GM12878 (cell line): Measurements from ENCODE around the gene GCA. TPM values are rescaled to one million over a fixed set of nuclear protein-coding genes. Genes with fewer than 3 reads are reported as not detected.

Experiments used
- ATAC-seq: fragments of 200-7000 bp; cut with Tn5 transposase; 3 replicates; pipeline ENCODE4 v1.9.1; 2020; ENCODE audit warnings: mild to moderate bottlenecking, moderate library complexity
- BruUV-seq: library from RNA; stranded (reverse); fragments of 400-500 nt; replicated peaks from 2 replicates; lab custom pipeline; 2021; lab: Mats Ljungman, UMichigan
- CTCF ChIA-PET: fragments of 300-600 bp; sonication (Branson Sonifier 250); formaldehyde crosslinking; extraction: SDS; loops from one replicate; lab custom pipeline; 2021; ENCODE audit warnings: inconsistent platforms; lab: Yijun Ruan, JAX
- POLR2A ChIA-PET: fragments of 350-600 bp; formaldehyde crosslinking; extraction: SDS; loops from one replicate; lab custom pipeline; 2021; ENCODE audit warnings: inconsistent platforms; lab: Charles Lee
- RAD21 ChIA-PET: fragments of 300-600 bp; sonication (Branson Sonifier 250); formaldehyde crosslinking; loops from one replicate; lab custom pipeline; 2023; ENCODE audit warnings: antibody characterized with exemption; ENCODE audit not compliant: unreplicated experiment; lab: Charles Lee
- SMC1A ChIA-PET: fragments of 300-600 bp; sonication (Branson Sonifier 250); formaldehyde crosslinking; loops from one replicate; lab custom pipeline; 2023; ENCODE audit not compliant: unreplicated experiment, uncharacterized antibody; lab: Charles Lee
- DNase-seq: peaks from one replicate; pipeline ENCODE4 v3.0.0-alpha.2; 2011; ENCODE audit warnings: low read depth, low spot score
- FAIRE-seq: peaks from 3 replicates; lab custom pipeline; 2011; peaks lifted over from hg19 to GRCh38; lab: Jason Lieb, UNC
- H2AFZ ChIP-seq: 2 replicates; pipeline ENCODE4 v1.6.0; 2011; ENCODE audit warnings: low read depth, low read length, control low read depth; ENCODE audit not compliant: control insufficient read depth
- H3K27ac ChIP-seq: 2 replicates; pipeline ENCODE4 v1.5.1; 2011; ENCODE audit warnings: control low read depth; ENCODE audit not compliant: control insufficient read depth, insufficient read depth
- H3K27me3 ChIP-seq, 2 experiments: replicated peaks in 1 of 2; 2 replicates each; pipeline versions ENCODE4 v1.6.0 to v1.6.1; 2011; ENCODE audit warnings: low read length in 1 of 2; ENCODE audit not compliant: control insufficient read depth in 2 of 2, insufficient read depth in 2 of 2
- H3K36me3 ChIP-seq, 2 experiments: 2 replicates each; pipeline ENCODE4 v1.5.1; 2011; ENCODE audit warnings: low read length in 1 of 2; ENCODE audit not compliant: control insufficient read depth in 2 of 2, insufficient read depth in 2 of 2
- H3K4me1 ChIP-seq: 2 replicates; pipeline ENCODE4 v1.6.1; 2011; ENCODE audit warnings: mild to moderate bottlenecking, low read length, moderate library complexity, mixed read lengths; ENCODE audit not compliant: control insufficient read depth, insufficient read depth
- H3K4me2 ChIP-seq: 2 replicates; pipeline ENCODE4 v1.6.0; 2011; ENCODE audit warnings: control low read depth; ENCODE audit not compliant: control insufficient read depth, insufficient read depth
- H3K4me3 ChIP-seq: fragments of 200-600 bp; sonication (generic); 2 replicates; pipeline ENCODE4 v1.5.1; 2016
- H3K79me2 ChIP-seq: 2 replicates; pipeline ENCODE4 v1.6.0; 2011; ENCODE audit warnings: low read length; ENCODE audit not compliant: control insufficient read depth, insufficient read depth
- H3K9ac ChIP-seq: 2 replicates; pipeline ENCODE4 v1.8.0; 2011; ENCODE audit warnings: low read length, control low read depth, mixed read lengths; ENCODE audit not compliant: control insufficient read depth, insufficient read depth
- H3K9me3 ChIP-seq: replicated peaks from 3 replicates; pipeline ENCODE4 v1.5.1; 2011; ENCODE audit warnings: mild to moderate bottlenecking, low read length; ENCODE audit not compliant: control insufficient read depth, insufficient read depth
- H4K20me1 ChIP-seq: 2 replicates; pipeline ENCODE4 v1.6.0; 2011; ENCODE audit not compliant: control insufficient read depth, insufficient read depth
- IRF4 ChIP-seq: IDR thresholded peaks from 2 replicates; pipeline ENCODE4 v1.6.1; 2011; ENCODE audit warnings: low read depth, low read length
- RCOR1 ChIP-seq: conservative IDR thresholded peaks from 2 replicates; pipeline ENCODE4 v1.6.1; 2012; ENCODE audit warnings: low read depth, low read length, improper control_type of control experiment
- SPI1 ChIP-seq: IDR thresholded peaks from 2 replicates; pipeline ENCODE4 v1.6.1; 2011; ENCODE audit warnings: low read depth, mild to moderate bottlenecking, low read length, moderate library complexity, borderline replicate concordance; ENCODE audit not compliant: insufficient read depth
- TAF1 ChIP-seq: IDR thresholded peaks from 2 replicates; pipeline ENCODE4 v1.6.1; 2011; ENCODE audit warnings: mild to moderate bottlenecking, low read depth, low read length, borderline replicate concordance
- WGBS: methylation state at CpG from one replicate; pipeline ENCODE4 v1.1.6; 2016; ENCODE audit warnings: low lambda C conversion rate; ENCODE audit not compliant: insufficient replicate concordance, insufficient coverage; ENCODE audit errors: missing lambda C conversion rate; 5-methylcytosine and 5-hydroxymethylcytosine counted together
- in situ Hi-C: fragments of 300-500 bp; cut with MboI; formaldehyde crosslinking; loops from 9 replicates; pipeline ENCODE4 v1.14.3; 2018; ENCODE audit warnings: mixed read lengths
- intact Hi-C: fragments of 100-400 bp; cut with micrococcal nuclease; formaldehyde crosslinking; loops from one replicate; pipeline ENCODE4 v1.14.2; 2022; ENCODE audit not compliant: unreplicated experiment
- polyA plus RNA-seq, 11 experiments: library from polyadenylated mRNA; depleted of rRNA in 4 of 11; unstranded in 6 of 11; stranded (reverse) in 5 of 11; fragments of >200 nt; fragmentation: Nextera tagmentation in 4 of 11; fragmentation: Illumina TruSeq in 1 of 11; extraction: Ambion mirVana in 4 of 11; extraction: Trizol in 1 of 11; gene quantifications; 1 replicate in 1 of 11; 2 replicates in 10 of 11; pipeline versions ENCODE4 v1.2.1 to v1.2.3, GENCODE V29; 2011 to 2016; ENCODE audit warnings: inconsistent platforms in 2 of 11, missing spikeins in 2 of 11, low read depth in 1 of 11
- total RNA-seq, 4 experiments: library from RNA; depleted of rRNA in 3 of 4; stranded (reverse); fragments of >200 nt in 3 of 4; fragmentation: Illumina TruSeq in 1 of 4; extraction: Trizol in 1 of 4; gene quantifications; 2 replicates each; pipeline versions ENCODE4 v1.2.1 to v1.2.3, GENCODE V29; 2013 to 2021

Gene GCA
- total and polyA plus RNA-seq, 10 of the 15 experiments (the other 5 are each of a cell fraction or from before 2014, with no cell fraction given): 20.6 to 81.9 (median 32.0) TPM

GRCh38 chr2:162343492-162343823 is 474 bp upstream of the GCA start:
- no peaks in the 10 kb centered on the region for H3K9me3 ChIP-seq
- H3K36me3 ChIP-seq: no peaks in the 10 kb centered on the region
- intact Hi-C loops (loop anchor here (2.0 kb wide), 1 partner anchor 25 kb away; the partner anchor contains the start of gene IFIH1), in situ Hi-C loops (no loop called here)
- no peak overlapping the region for H3K9ac ChIP-seq
- ATAC-seq (no peak), FAIRE-seq (no peak)
- CTCF ChIA-PET: interaction anchor here (0.5 to 2.6 kb wide), 10 partner anchors 9 to 218 kb away, joined by 3 to 46 read pairs (median 6); partner anchors contain the start of gene IFIH1
- peaks cover 10% of the 10 kb centered on the region for H3K79me2 ChIP-seq
- peak overlapping the region; percentile 38; the same call in 1 of the 2 replicates for H3K27ac ChIP-seq
- TF ChIP-seq IRF4 (no peak), TAF1 (0 out of 2 replicates have a peak, but pooled peaks have one; percentile 13)
- TF ChIP-seq, all 136 proteins: peak for 1
- ChIA-PET RAD21 (interaction anchor here (0.9 to 2.1 kb wide), 6 partner anchors 9 to 449 kb away, joined by 3 to 5 read pairs (median 4); no protein-coding TSS in a partner anchor), SMC1A (interaction anchor here (0.9 to 2.7 kb wide), 6 partner anchors 9 to 121 kb away, joined by 3 to 15 read pairs (median 6); partner anchors contain the start of gene IFIH1), POLR2A (interaction anchor here (0.7 to 1.9 kb wide), 6 partner anchors 9 to 394 kb away, joined by 3 to 5 read pairs (median 4); partner anchors contain the start of gene IFIH1)
- Histone ChIP-seq H2AFZ (peak overlapping the region; percentile 95), H3K4me1 (no peaks in the 10 kb centered on the region), H3K4me3 (peak overlapping the region; percentile 98), H3K4me2 (peak overlapping the region; percentile 93), H4K20me1 (no peaks in the 10 kb centered on the region), H3K27me3 (no peaks in the 10 kb centered on the region)
- no TSS peak for BruUV-seq
- 50% methylated on average over 4 of the region's 4 CpGs for WGBS
- no peak for DNase-seq

GRCh38 chr2:162344617-162344950 is 652 bp downstream of the GCA start:
- Histone ChIP-seq H3K27ac (peak overlapping the region; percentile 71), H4K20me1 (no peaks in the 10 kb centered on the region), H3K4me2 (peak overlapping the region; percentile 90), H3K79me2 (peaks cover 10% of the 10 kb centered on the region), H3K27me3 (no peaks in the 10 kb centered on the region), H3K9me3 (no peaks in the 10 kb centered on the region), H2AFZ (peak overlapping the region; percentile 89), H3K4me1 (no peaks in the 10 kb centered on the region), H3K9ac (peak overlapping the region; percentile 72), H3K36me3 (no peaks in the 10 kb centered on the region), H3K4me3 (peak overlapping the region; percentile 98)
- RAD21 ChIA-PET: interaction anchor here (1.3 kb wide), 1 partner anchor 124 kb away, joined by 4 read pairs; no protein-coding TSS in a partner anchor
- no peak for TF ChIP-seq RCOR1
- peak; percentile 29; the same call in 1 of the 2 replicates for TF ChIP-seq SPI1
- TSS peak; percentile 66 for BruUV-seq
- POLR2A ChIA-PET: no interaction called here
- SMC1A ChIA-PET: interaction anchor here (1.5 kb wide), 1 partner anchor 452 kb away, joined by 3 read pairs; no protein-coding TSS in a partner anchor
- 1% methylated on average over 8 of the region's 8 CpGs for WGBS
- in situ Hi-C loops: no loop called here
- no peak for FAIRE-seq
- no peak for ATAC-seq
- intact Hi-C loops: no loop called here
- no peak for DNase-seq
- CTCF ChIA-PET: interaction anchor here (1.2 to 2.1 kb wide), 2 partner anchors 10 to 26 kb away, joined by 4 to 17 read pairs; partner anchors contain the start of gene IFIH1
